SH-SY5Y (cell line): Measurements from ENCODE around the gene YAE1.

Experiments used
- GATA2 ChIP-seq: IDR thresholded peaks from 2 replicates; pipeline ENCODE4 v1.6.1; 2011; ENCODE audit warnings: mild to moderate bottlenecking, low read depth, low read length
- GATA3 ChIP-seq: IDR thresholded peaks from 2 replicates; pipeline ENCODE4 v1.6.1; 2011; ENCODE audit warnings: low read depth, mild to moderate bottlenecking, low read length, moderate library complexity

DNA sequence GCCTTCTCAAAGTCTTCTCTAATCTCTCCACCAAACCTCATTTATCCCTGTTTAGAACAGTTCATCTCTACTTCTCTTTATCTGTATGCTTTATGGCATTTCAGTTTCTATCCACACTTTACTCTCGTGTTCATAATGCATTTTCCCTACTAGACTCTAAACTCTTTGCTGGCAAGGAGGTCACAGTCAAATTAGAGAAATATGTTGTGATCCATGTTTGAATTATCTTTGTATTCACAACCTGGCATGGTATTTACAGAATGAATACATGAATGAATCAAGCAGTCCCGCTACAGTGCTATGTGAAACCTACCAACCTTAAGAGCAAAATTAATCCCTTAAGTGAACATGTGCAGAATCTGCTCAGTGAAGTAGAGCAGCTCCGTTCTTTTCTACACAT, 12.8 kb upstream of the YAE1 start:
- TF ChIP-seq GATA2 (no peak), GATA3 (no peak)
